Measurements from ENCODE around the gene ARHGAP23.

Gene ARHGAP23

GRCh38 chr17:38507436-38507835 lies 79.2 kb downstream of the ARHGAP23 start:
- no peak for TF ChIP-seq POLR2AphosphoS5 (IDR thresholded peaks at IDR 0.05; ENCODE audit: low read depth, low read length)
- TF ChIP-seq FOXP2 (optimal IDR thresholded peaks at IDR 0.05; ENCODE audit: borderline replicate concordance, extremely low read depth, extremely low read length, insufficient read depth), result no peak
- TF ChIP-seq, protein P1, sequence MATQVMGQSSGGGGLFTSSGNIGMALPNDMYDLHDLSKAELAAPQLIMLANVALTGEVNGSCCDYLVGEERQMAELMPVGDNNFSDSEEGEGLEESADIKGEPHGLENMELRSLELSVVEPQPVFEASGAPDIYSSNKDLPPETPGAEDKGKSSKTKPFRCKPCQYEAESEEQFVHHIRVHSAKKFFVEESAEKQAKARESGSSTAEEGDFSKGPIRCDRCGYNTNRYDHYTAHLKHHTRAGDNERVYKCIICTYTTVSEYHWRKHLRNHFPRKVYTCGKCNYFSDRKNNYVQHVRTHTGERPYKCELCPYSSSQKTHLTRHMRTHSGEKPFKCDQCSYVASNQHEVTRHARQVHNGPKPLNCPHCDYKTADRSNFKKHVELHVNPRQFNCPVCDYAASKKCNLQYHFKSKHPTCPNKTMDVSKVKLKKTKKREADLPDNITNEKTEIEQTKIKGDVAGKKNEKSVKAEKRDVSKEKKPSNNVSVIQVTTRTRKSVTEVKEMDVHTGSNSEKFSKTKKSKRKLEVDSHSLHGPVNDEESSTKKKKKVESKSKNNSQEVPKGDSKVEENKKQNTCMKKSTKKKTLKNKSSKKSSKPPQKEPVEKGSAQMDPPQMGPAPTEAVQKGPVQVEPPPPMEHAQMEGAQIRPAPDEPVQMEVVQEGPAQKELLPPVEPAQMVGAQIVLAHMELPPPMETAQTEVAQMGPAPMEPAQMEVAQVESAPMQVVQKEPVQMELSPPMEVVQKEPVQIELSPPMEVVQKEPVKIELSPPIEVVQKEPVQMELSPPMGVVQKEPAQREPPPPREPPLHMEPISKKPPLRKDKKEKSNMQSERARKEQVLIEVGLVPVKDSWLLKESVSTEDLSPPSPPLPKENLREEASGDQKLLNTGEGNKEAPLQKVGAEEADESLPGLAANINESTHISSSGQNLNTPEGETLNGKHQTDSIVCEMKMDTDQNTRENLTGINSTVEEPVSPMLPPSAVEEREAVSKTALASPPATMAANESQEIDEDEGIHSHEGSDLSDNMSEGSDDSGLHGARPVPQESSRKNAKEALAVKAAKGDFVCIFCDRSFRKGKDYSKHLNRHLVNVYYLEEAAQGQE (IDR thresholded peaks at IDR 0.05; ENCODE audit: insufficient read depth in 1 of 2, low read depth in 2 of 2, low read length in 2 of 2), result no peak
- TF ChIP-seq TAF1 (IDR thresholded peaks at IDR 0.05; ENCODE audit: borderline replicate concordance, insufficient read depth, low read length), result no peak
- no peak for TF ChIP-seq SIN3A (IDR thresholded peaks at IDR 0.05; ENCODE audit: borderline replicate concordance, insufficient read depth, low read length)

DNA sequence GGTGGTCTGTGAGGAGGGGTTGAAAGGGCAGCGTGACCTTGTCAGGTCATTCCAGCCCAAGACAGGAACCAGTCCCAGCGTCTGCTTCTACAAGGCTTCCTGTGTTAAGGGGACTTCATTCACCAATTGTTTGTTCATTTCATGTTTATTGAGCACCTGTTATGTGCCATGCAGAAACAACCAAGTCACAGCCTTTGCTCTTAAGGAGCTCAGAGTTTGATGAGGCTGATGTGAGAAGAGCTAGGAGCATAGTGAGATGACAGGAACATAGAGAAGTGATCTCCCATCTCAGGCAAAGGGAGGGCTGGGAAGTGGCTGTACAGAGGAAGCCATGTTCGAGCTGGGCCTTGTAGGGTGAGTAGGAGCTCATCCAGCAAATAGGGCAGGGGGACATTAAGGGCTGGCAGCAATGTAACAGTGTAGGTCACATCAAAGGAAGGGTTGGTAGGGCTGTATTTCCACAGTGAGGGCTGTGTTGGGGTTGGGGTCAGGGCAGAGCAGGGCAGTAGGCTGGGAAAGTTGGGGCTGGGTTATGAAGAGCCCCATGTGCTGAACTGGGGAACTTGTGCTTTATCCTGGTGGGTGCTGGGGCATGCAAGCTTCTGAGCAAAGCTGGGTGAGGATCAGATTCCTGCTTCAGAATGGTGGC lies 79.8 kb downstream of the ARHGAP23 start:
- TF ChIP-seq, protein P1 (IDR thresholded peaks at IDR 0.05; ENCODE audit: insufficient read depth in 1 of 2, low read depth in 2 of 2, low read length in 2 of 2), result no peak
- no peak for TF ChIP-seq SIN3A (IDR thresholded peaks at IDR 0.05; ENCODE audit: borderline replicate concordance, insufficient read depth, low read length)
- no peak for TF ChIP-seq POLR2AphosphoS5 (IDR thresholded peaks at IDR 0.05; ENCODE audit: low read depth, low read length)
- TF ChIP-seq TAF1 (IDR thresholded peaks at IDR 0.05; ENCODE audit: borderline replicate concordance, insufficient read depth, low read length), result no peak
- no peak for TF ChIP-seq FOXP2 (optimal IDR thresholded peaks at IDR 0.05; ENCODE audit: borderline replicate concordance, extremely low read depth, extremely low read length, insufficient read depth)

- no peak for TF ChIP-seq TAF1 (IDR thresholded peaks at IDR 0.05; ENCODE audit: borderline replicate concordance, insufficient read depth, low read length)
- TF ChIP-seq SIN3A (IDR thresholded peaks at IDR 0.05; ENCODE audit: borderline replicate concordance, insufficient read depth, low read length), result no peak
- TF ChIP-seq POLR2AphosphoS5 (IDR thresholded peaks at IDR 0.05; ENCODE audit: low read depth, low read length), result no peak
- TF ChIP-seq, protein P1 (IDR thresholded peaks at IDR 0.05; ENCODE audit: insufficient read depth in 1 of 2, low read depth in 2 of 2, low read length in 2 of 2), result no peak
- no peak for TF ChIP-seq FOXP2 (optimal IDR thresholded peaks at IDR 0.05; ENCODE audit: borderline replicate concordance, extremely low read depth, extremely low read length, insufficient read depth)
Measured at GRCh38 chr17:38508570-38508950, 80.3 kb downstream of the ARHGAP23 start.

GRCh38 chr17:38508954-38509771 lies 80.9 kb downstream of the ARHGAP23 start:
- TF ChIP-seq, protein P1 (IDR thresholded peaks at IDR 0.05; ENCODE audit: insufficient read depth in 1 of 2, low read depth in 2 of 2, low read length in 2 of 2), result no peak
- TF ChIP-seq POLR2AphosphoS5 (IDR thresholded peaks at IDR 0.05; ENCODE audit: low read depth, low read length) (no peak), FOXP2 (optimal IDR thresholded peaks at IDR 0.05; ENCODE audit: borderline replicate concordance, extremely low read depth, extremely low read length, insufficient read depth) (no peak), SIN3A (IDR thresholded peaks at IDR 0.05; ENCODE audit: borderline replicate concordance, insufficient read depth, low read length) (no peak), TAF1 (IDR thresholded peaks at IDR 0.05; ENCODE audit: borderline replicate concordance, insufficient read depth, low read length) (no peak)
